Measurements from ENCODE around the gene WSCD1. TPM values are rescaled to one million over a fixed set of nuclear protein-coding genes. Genes with fewer than 3 reads are reported as not detected.

The WSCD1 gene
- total RNA-seq (10 to 100 TPM; 11.6 to 12.9 TPM), polyA plus RNA-seq (ENCODE audit: insufficient read depth, low read depth, low replicate concordance) (33.8 TPM)
- long read RNA-seq, donor 1, result 0 reads
- long read RNA-seq, donor 2, full-length matches to known transcripts, result 1 of 1 reads
- long read RNA-seq, donor 2, partial matches to known transcripts, result 0 of 1 reads
- long read RNA-seq, donor 2, other reads (novel, unspliced or antisense), result 0 of 1 reads

DNA sequence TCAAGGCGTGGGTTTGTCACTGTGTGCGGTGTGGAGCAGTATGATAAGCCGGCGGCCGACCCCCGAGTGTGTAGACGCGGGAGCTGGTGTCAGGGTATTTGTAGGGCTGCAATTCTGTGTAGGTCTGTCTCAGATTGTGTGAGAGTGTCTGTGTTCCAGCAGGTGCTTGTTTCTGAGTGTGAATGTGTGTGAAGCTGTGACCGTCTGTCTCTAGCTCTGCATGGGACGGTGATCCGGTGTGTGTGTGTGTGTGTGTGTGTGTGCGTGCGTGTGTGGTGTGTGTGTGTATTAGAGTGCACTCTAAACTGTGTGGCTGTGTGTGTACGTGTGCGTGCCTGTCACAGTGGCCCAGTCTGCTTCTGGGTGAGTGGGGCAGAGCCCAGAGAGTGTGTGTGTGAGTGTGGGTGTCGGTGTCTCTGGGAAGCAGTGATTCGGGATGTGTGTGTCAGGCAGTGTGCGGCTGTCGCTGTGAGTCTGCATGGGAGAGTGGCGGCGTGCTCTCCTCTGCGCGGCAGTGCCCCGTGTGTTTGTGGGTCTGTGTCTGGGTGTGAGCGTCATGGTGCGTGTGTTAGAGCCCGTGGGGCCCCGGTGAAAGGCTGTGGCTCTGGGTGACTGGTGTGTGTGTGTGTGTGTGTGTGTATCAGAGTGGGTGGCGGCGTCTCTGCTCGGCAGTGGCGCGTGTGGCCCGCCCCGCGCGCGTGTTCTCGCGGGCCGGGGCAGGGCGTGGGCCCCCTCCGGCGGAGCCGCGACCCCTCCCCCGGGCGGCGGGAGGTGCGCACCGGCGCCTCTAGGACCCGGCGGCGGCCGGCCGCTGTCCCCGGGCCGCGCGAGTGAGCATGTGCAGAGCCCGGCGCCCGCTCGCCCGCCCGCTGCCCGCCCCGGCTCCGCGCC is at the start of gene WSCD1:
TSS of gene WSCD1 (plus strand) at position 841 of the 891 bp plus-strand sequence. CDS start 10,280 bp downstream, outside the sequence.
- Histone ChIP-seq H3K27me3 (no peaks in the 10 kb centered on the region), H3K27ac (no peak within 1 kb of the TSS), H3K4me1 (no peaks in the 10 kb centered on the region), H3K36me3 (ENCODE audit: low read depth, missing control alignments) (no peaks in the 10 kb centered on the region), H3K9me3 (no peaks in the 10 kb centered on the region), H3K4me3 (peak within 1 kb of the TSS; percentile 43 to 49)
- 17 to 22% methylated on average over 3 to 30 of the region's 71 CpGs for WGBS, 2 donors
- intact Hi-C loops (cut with DNase I; ENCODE audit: low total_unique reads), result no loop called here
- peak; percentile 37 for DNase-seq
- TF ChIP-seq, protein P1, sequence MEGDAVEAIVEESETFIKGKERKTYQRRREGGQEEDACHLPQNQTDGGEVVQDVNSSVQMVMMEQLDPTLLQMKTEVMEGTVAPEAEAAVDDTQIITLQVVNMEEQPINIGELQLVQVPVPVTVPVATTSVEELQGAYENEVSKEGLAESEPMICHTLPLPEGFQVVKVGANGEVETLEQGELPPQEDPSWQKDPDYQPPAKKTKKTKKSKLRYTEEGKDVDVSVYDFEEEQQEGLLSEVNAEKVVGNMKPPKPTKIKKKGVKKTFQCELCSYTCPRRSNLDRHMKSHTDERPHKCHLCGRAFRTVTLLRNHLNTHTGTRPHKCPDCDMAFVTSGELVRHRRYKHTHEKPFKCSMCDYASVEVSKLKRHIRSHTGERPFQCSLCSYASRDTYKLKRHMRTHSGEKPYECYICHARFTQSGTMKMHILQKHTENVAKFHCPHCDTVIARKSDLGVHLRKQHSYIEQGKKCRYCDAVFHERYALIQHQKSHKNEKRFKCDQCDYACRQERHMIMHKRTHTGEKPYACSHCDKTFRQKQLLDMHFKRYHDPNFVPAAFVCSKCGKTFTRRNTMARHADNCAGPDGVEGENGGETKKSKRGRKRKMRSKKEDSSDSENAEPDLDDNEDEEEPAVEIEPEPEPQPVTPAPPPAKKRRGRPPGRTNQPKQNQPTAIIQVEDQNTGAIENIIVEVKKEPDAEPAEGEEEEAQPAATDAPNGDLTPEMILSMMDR (IDR thresholded peaks at IDR 0.05), result no peak
- no peak for TF ChIP-seq POLR2A (IDR thresholded peaks at IDR 0.05)

DNA sequence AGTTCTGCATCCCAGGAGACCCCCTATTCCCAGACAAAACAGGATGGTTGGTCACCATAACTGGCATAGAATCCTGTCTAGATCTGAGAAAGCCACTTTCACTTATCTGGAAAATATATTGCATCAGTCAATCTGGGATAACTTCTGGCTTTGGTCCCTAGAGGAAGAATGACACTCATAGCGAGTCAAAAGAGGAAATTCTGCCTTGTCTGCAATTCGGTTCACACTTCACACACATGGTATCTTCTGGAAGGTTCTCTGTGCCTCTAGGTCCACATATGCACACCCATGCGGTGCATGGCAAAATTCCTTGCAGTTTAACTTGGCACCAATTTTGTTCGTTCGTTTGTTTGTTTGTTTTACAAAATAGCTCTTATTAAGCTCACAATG is 49.2 kb upstream of the WSCD1 start:
- 67 to 77% methylated on average over 5 of the region's 5 CpGs for WGBS, 2 donors
- no peaks in the 10 kb centered on the region for H3K4me1 ChIP-seq
- no peak for DNase-seq
- no peak for TF ChIP-seq POLR2A (IDR thresholded peaks at IDR 0.05)
- TF ChIP-seq, protein P1 (IDR thresholded peaks at IDR 0.05), result no peak
- H3K4me3 ChIP-seq, result no peak overlapping the region
- H3K27me3 ChIP-seq, result no peaks in the 10 kb centered on the region
- H3K27ac ChIP-seq, result no peak overlapping the region
- no peaks in the 10 kb centered on the region for H3K36me3 ChIP-seq (ENCODE audit: low read depth, missing control alignments)
- intact Hi-C loops (cut with DNase I; ENCODE audit: low total_unique reads), result no loop called here
- no peaks in the 10 kb centered on the region for H3K9me3 ChIP-seq

DNA sequence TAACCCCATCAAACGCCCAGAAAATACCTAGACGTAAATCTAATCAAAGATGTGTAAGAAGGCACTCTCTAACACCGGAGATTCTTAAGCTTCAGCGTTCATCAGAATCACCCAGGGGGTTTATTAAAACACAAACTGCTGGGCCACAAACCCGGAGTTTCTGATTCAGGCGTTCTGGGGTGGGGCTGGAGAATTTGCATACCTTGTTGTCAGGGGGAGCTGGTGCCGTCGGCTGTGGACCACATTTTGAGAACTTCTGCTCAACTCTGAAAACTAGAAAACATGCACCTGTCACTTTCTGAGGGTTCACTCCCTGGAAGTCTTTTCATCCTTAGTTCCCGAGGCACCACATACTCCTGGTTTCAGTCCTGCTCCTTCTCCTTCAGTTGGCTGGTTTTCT is 48.6 kb upstream of the WSCD1 start:
- no peaks in the 10 kb centered on the region for H3K27me3 ChIP-seq
- no peak for DNase-seq
- H3K27ac ChIP-seq, result no peak overlapping the region
- no peaks in the 10 kb centered on the region for H3K4me1 ChIP-seq
- WGBS, 2 donors, result 82% methylated on average over 9 of the region's 9 CpGs
- no peak overlapping the region for H3K4me3 ChIP-seq
- intact Hi-C loops (cut with DNase I; ENCODE audit: low total_unique reads), result no loop called here
- TF ChIP-seq, protein P1 (IDR thresholded peaks at IDR 0.05), result no peak
- TF ChIP-seq POLR2A (IDR thresholded peaks at IDR 0.05), result no peak
- no peaks in the 10 kb centered on the region for H3K36me3 ChIP-seq (ENCODE audit: low read depth, missing control alignments)
- H3K9me3 ChIP-seq, result no peaks in the 10 kb centered on the region

DNA sequence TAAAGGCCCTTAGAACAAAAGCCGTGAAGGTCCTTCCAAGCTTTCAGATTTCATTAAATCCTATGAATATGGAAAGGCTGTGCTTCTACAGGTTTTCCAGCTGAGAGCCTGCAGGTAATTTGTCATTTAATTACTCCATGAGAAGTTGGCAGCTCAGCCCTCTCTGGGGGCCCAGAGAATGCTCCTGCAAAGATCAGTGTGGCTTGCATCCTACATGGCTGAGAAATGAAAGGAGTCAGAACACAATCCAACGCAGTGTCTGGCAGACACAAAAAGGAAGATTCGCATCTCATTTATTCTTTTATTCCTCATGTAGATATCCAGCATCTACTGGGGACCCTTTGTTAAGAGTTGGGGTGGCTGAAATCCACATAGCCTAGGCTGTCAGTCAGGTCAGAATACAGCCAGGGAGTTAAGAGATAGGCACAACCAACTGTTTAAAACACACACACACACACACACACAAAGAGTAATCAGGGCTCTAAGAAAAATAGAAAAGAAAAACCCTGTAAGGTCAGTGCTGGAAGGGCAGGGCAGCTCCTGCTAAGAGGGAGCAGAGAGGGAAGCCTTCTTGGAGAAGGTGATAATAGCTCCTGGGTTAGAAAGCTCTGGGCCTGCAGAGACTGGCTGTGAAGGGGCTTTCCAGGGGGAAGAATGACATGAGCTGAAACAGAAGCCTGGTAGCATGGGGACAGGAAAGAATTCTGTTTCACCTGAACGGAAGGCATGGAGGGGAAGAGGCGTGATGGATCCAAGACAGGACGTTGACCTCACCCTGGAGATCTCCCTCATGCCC is 46.9 kb upstream of the WSCD1 start:
- DNase-seq, result no peak
- no peak for TF ChIP-seq POLR2A (IDR thresholded peaks at IDR 0.05)

DNA sequence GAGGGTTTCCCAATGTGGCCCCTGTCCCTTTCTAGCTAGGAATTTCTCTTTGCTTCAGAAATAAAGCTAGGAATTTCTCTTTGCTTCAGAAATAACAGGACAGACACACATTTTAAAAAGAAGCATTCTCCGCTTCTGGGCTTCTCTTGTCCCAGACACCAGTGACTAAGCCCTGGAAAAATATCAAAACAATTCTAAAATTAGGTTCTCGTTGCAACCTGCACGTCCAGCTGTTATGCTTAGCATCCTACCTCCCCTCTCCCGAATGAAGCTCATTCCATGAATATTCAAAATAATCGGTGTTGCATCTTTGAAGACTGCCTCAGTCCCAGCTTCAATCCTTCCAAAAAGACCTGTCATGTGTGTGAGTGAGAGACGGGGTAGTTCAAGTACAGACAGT is 45.6 kb upstream of the WSCD1 start:
- intact Hi-C loops (cut with DNase I; ENCODE audit: low total_unique reads), result no loop called here
- no peaks in the 10 kb centered on the region for H3K9me3 ChIP-seq
- no peaks in the 10 kb centered on the region for H3K27me3 ChIP-seq
- DNase-seq, result no peak
- no peak overlapping the region for H3K4me3 ChIP-seq
- H3K36me3 ChIP-seq (ENCODE audit: low read depth, missing control alignments), result no peaks in the 10 kb centered on the region
- H3K4me1 ChIP-seq, result no peaks in the 10 kb centered on the region
- no peak overlapping the region for H3K27ac ChIP-seq
- TF ChIP-seq, protein P1 (IDR thresholded peaks at IDR 0.05), result no peak
- TF ChIP-seq POLR2A (IDR thresholded peaks at IDR 0.05), result no peak
- WGBS, 2 donors, result 75 to 82% methylated on average over 6 of the region's 6 CpGs

More for the DNA sequence above, 46.9 kb upstream of the WSCD1 start:
- no peaks in the 10 kb centered on the region for H3K36me3 ChIP-seq (ENCODE audit: low read depth, missing control alignments)
- H3K4me1 ChIP-seq, result no peaks in the 10 kb centered on the region
- WGBS, 2 donors, result 75 to 81% methylated on average over 6 of the region's 6 CpGs
- H3K27me3 ChIP-seq, result no peaks in the 10 kb centered on the region
- H3K27ac ChIP-seq, result no peak overlapping the region
- intact Hi-C loops (cut with DNase I; ENCODE audit: low total_unique reads), result no loop called here
- no peak overlapping the region for H3K4me3 ChIP-seq
- H3K9me3 ChIP-seq, result no peaks in the 10 kb centered on the region

Measured in testis (tissue), 5 donors.